Adrenal gland (tissue), 5 donors: ENCODE results near the gene LALBA.

ENCODE experiments used
- POLR2A ChIP-seq, 2 donors: fragments of 450-650 bp; IDR thresholded peaks; one replicate each; pipeline ENCODE4 v1.6.1; 2017; ENCODE audit warnings: antibody characterized with exemption in 2 of 2, mild to moderate bottlenecking in 2 of 2, moderate library complexity in 1 of 2
- TF ChIP-seq, protein P1 (sequence below), 6 experiments: fragments of 450-650 bp in 4 of 6; fragments of 200-600 bp in 2 of 6; sonication (generic) in 1 of 6; IDR thresholded peaks; 1 replicate in 5 of 6; 2 replicates in 1 of 6; pipeline versions ENCODE4 v1.5.1 to v1.8.0; 2016 to 2021; ENCODE audit warnings: antibody characterized with exemption in 6 of 6, mild to moderate bottlenecking in 2 of 6, moderate library complexity in 1 of 6
- donor health status: DM: no; HTN: no; CAD: no.

DNA sequence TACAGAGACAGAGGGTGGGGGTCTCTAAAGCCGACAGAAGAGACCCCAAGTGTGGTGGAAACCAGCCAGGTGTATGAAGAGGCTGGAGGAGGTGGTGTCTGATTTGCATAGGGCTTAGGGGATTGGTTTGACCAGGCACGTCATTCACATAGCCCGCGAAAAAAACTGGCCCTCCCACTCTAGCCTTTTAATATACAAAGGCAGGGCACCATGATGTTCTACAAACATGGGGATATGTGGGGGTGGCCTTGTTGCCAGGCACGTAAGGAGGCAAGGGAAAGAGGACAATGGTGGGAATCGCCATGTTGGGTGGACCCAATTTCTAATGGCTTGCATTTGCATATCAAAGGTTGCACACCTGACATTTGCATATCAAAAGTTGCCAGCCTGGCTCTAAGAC is 13.2 kb downstream of the LALBA start:
- TF ChIP-seq, protein P1, sequence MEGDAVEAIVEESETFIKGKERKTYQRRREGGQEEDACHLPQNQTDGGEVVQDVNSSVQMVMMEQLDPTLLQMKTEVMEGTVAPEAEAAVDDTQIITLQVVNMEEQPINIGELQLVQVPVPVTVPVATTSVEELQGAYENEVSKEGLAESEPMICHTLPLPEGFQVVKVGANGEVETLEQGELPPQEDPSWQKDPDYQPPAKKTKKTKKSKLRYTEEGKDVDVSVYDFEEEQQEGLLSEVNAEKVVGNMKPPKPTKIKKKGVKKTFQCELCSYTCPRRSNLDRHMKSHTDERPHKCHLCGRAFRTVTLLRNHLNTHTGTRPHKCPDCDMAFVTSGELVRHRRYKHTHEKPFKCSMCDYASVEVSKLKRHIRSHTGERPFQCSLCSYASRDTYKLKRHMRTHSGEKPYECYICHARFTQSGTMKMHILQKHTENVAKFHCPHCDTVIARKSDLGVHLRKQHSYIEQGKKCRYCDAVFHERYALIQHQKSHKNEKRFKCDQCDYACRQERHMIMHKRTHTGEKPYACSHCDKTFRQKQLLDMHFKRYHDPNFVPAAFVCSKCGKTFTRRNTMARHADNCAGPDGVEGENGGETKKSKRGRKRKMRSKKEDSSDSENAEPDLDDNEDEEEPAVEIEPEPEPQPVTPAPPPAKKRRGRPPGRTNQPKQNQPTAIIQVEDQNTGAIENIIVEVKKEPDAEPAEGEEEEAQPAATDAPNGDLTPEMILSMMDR (IDR thresholded peaks at IDR 0.05), result no peak
- TF ChIP-seq POLR2A (IDR thresholded peaks at IDR 0.05), result no peak
